UCSD-AML1 (cell line): ENCODE data around the gene SCPEP1.

Source experiments
- DNase-seq: peaks from one replicate; lab custom pipeline; 2025; ENCODE audit not compliant: unreplicated experiment; lab: John Stamatoyannopoulos, UW

The SCPEP1 gene

GRCh38 chr17:57034807-57035754 is 57.1 kb downstream of the SCPEP1 start:
- no peak for DNase-seq

- no peak for DNase-seq
Measured at GRCh38 chr17:57035971-57036481, 58.1 kb downstream of the SCPEP1 start.

DNA sequence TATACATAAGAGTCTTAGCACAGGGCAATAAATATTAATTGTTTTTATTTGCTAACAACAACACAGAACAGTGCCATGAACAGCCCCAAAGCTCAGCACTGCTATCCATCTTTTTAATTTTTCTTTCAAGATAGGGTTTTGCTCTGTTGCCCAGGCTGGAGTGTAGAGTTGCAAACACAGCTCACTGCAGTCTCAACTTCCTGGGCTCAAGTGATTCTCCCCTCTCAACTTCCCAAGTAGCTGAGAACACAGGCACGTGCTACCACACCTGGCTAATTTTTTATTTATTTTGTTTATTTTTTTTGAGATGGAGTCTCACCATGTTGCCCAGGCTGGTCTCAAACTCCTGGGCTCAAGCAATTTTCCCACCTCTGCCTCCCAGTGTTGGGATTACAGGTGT is 59.5 kb downstream of the SCPEP1 start:
- DNase-seq = no peak

DNA sequence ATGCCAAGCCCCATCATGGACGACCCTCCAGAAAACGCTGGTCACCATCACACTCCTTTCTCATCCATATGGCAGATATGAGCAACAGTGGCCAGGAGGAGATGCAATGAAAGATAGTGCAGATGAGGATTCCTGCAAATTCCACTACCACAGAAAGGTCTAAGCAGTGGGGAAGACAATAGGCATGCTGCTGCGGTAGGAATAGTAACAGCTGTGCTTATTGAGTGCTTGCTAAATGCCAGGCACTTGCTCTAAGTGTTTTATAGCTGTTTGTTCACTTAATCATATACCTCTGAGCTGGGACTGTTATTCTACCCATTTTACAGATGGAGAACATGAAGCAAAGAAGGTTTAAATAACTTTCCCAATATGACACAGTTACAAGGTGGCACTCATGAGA is 60.6 kb downstream of the SCPEP1 start:
- DNase-seq = no peak

GRCh38 chr17:57040571-57040970 is 62.6 kb downstream of the SCPEP1 start:
- no peak for DNase-seq

GRCh38 chr17:57043276-57043675 is 65.3 kb downstream of the SCPEP1 start:
- no peak for DNase-seq

DNA sequence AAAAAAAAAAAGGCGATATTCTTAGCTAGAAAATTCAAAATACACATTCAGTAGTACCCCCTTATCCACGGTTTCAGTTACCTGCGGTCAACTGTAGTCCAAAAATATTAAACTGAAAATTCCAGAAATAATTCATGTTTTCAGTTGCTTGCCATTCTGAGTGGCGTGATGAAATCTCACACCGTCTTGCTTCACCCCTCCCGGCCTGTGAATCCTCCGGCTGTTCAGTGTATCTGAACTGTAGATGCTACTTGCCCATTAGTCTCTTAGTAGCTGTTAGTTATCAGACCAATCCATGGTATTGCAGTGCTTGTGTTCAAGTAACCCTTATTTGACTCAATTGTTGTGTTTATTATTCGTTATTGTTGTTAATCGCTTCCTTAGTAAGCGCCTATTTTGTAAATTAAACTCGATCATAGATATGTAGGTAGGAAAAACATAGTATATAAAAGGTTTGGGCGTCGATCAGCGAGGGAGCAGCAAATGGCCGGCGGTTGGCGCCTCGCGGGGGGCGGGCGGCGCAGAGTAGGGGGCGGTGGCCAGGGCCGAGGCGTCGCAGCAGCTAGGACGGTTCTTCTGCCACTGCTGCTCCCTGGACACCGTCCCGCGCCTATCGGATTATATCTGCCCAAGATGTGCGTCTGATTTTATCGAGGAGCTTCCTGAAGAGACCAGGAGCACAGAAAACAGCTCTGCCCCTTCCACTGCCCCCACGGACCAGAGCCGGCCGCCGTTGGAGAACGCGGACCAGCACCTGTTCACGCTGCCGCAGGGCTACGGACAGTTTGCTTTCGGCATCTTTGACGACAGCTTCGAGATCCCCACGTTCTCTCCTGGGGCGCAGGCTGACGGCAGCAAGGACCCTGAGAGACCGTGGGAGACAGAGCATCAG is 67.3 kb downstream of the SCPEP1 start:
- DNase-seq = no peak

GRCh38 chr17:57045868-57046704 is 68.2 kb downstream of the SCPEP1 start:
- no peak for DNase-seq

- DNase-seq = no peak
Measured at GRCh38 chr17:57046749-57047148, 68.8 kb downstream of the SCPEP1 start.

DNA sequence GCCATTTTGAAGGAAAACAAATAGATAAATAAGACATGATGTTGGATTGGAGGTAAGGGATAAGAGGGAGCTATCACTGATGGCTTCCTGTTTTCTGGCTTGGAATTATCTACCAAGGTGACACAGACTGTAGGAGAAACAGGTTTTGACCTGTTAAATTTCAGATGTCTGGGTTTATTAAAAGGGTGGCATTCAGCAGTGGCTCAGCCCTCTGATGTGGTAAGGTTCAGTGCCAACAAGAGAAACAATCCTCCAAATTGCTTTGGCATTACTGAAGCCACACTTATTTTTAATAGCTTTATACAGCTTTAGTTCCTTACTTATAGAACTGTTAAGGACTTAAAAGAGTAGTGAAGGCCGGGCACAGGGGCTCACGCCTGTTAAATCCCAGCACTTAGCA is 70.2 kb downstream of the SCPEP1 start:
- DNase-seq = no peak

GRCh38 chr17:57050306-57050705 is 72.4 kb downstream of the SCPEP1 start:
- no peak for DNase-seq

DNA sequence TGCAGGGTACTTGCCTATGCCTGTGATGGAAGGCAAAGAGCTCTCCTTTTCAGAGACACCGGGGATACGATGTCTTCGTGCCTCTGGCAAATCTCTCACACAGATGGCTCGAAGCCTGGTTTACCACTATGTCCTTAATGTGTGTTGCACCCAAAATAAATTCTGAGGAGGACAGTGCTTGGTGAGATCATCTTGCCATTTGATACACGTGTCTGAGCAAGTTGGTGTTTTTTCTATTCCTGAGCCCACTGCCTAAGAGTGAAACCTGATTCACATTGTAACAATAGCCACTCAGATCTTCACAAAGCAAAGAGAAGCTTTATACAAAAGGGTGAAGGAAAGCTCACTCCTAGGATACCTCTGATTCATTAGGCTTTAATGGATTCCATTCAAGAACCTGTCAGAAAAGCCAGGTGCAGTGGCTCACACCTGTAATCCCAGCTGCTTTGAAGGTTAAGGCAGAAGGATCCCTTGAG is 74.0 kb downstream of the SCPEP1 start:
- no peak for DNase-seq
